Measurements from ENCODE around the gene SCFD2.

The SCFD2 gene

GRCh38 chr4:53021754-53022512, 343.9 kb downstream of the SCFD2 start:
- Histone ChIP-seq H3K36me3 (no peaks in the 10 kb centered on the region), H3K27me3 (no peaks in the 10 kb centered on the region), H3K4me1 (peaks cover 14% of the 10 kb centered on the region), H3K9me3 (0 out of 2 replicates have a peak, but pooled peaks cover 2% of the 10 kb centered on the region), H3K4me3 (ENCODE audit: low read depth, low read length) (no peak overlapping the region)
- DNase-seq = no peak
- TF ChIP-seq, protein P1, sequence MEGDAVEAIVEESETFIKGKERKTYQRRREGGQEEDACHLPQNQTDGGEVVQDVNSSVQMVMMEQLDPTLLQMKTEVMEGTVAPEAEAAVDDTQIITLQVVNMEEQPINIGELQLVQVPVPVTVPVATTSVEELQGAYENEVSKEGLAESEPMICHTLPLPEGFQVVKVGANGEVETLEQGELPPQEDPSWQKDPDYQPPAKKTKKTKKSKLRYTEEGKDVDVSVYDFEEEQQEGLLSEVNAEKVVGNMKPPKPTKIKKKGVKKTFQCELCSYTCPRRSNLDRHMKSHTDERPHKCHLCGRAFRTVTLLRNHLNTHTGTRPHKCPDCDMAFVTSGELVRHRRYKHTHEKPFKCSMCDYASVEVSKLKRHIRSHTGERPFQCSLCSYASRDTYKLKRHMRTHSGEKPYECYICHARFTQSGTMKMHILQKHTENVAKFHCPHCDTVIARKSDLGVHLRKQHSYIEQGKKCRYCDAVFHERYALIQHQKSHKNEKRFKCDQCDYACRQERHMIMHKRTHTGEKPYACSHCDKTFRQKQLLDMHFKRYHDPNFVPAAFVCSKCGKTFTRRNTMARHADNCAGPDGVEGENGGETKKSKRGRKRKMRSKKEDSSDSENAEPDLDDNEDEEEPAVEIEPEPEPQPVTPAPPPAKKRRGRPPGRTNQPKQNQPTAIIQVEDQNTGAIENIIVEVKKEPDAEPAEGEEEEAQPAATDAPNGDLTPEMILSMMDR (IDR thresholded peaks at IDR 0.05; ENCODE audit: low read depth, low read length) = no peak

DNA sequence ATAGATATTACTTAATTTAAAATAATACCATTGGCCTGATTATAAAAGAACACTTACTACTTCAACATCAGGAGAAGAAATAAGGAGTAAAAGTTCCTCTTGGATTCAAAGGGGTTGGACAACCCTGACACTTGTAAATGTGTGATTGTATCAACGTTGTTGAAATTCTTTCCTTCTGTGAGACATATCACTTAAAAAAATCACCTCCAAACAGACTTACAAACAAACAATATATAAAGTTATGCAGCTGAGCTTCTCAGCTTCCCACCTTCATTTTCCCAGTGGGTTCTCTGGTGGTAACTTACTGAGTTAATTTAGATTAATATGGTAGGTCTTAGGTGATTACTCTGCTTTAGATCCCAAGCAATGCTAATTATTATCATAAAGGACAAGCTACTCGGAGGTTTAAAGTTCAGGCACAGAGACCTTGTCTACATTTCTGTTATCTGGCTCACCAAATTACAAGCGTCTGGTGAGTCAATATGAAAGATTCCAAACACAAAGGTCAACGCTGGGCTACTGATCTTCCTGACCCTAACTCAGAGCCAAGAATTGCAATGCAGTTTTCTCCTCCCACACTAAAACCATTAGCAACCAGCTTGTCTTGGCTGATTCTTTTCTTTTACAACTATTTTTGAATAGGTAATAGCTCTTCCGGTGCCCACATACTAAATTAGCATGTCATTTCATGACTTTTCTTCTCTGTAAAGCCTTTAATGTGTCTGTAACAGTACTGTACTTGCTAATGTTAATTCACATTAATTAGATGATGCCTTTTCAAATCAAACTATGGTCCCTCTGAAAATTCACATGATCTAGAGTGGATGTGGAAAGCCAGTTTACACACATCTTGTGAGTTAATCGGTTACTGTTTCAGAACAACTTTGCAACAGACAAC, 346.1 kb downstream of the SCFD2 start:
- TF ChIP-seq, protein P1 (IDR thresholded peaks at IDR 0.05; ENCODE audit: low read depth, low read length) = no peak
- Histone ChIP-seq H3K4me3 (ENCODE audit: low read depth, low read length) (no peak overlapping the region), H3K36me3 (no peaks in the 10 kb centered on the region), H3K27me3 (no peaks in the 10 kb centered on the region), H3K9me3 (no peaks in the 10 kb centered on the region), H3K4me1 (peaks cover under 1% of the 10 kb centered on the region)
- no peak for DNase-seq

DNA sequence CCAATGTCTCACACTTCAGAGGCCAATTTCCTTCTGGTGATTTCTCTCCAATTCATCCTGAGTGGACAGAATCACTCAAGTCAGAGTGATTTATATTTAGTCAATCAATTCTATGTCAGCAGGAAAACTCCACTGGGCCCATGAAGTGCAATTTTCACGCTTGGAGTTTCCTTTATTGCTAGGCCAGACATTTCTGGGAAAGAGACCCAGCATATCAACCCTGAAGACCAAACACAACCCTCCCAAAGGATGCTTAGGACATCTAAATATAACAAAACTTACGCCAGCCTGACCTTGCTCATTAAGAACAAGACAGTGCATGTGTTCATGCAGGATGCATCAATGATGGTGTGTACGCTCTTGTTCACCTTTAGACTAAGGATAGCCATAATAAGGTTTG, 347.4 kb downstream of the SCFD2 start:
- TF ChIP-seq, protein P1 (IDR thresholded peaks at IDR 0.05; ENCODE audit: low read depth, low read length) = no peak
- H3K4me3 ChIP-seq (ENCODE audit: low read depth, low read length) = no peak overlapping the region
- H3K4me1 ChIP-seq = peaks cover 6% of the 10 kb centered on the region
- no peaks in the 10 kb centered on the region for H3K27me3 ChIP-seq
- no peaks in the 10 kb centered on the region for H3K9me3 ChIP-seq
- DNase-seq = no peak
- no peaks in the 10 kb centered on the region for H3K36me3 ChIP-seq

- DNase-seq = no peak
- Histone ChIP-seq H3K27me3 (no peaks in the 10 kb centered on the region), H3K4me1 (peaks cover 12% of the 10 kb centered on the region), H3K4me3 (ENCODE audit: low read depth, low read length) (no peak overlapping the region), H3K36me3 (no peaks in the 10 kb centered on the region), H3K9me3 (no peaks in the 10 kb centered on the region)
- TF ChIP-seq, protein P1 (IDR thresholded peaks at IDR 0.05; ENCODE audit: low read depth, low read length) = no peak
Observed at GRCh38 chr4:53016099-53016820, 349.6 kb downstream of the SCFD2 start.

DNA sequence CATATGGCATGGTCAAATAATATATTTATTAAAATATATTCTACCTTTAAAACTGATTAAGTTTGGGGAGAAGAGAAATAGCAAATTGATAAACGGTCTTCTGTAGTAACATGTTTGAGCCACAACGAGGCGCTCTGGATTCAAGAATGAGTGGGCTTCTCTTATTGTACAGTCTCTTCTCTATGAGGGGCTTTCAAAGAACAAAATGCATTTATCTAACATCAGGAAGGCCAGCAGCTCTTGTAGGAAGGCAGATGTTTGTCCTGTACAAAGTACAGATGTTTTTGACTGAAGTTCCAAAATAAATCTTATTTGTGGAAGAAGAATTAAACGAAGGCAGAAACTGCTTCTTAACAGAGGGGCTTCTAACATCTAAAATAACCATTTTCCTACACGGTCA, 350.2 kb downstream of the SCFD2 start:
- no peaks in the 10 kb centered on the region for H3K36me3 ChIP-seq
- no peak overlapping the region for H3K4me3 ChIP-seq (ENCODE audit: low read depth, low read length)
- no peaks in the 10 kb centered on the region for H3K27me3 ChIP-seq
- peaks cover 12% of the 10 kb centered on the region for H3K4me1 ChIP-seq
- H3K9me3 ChIP-seq = no peaks in the 10 kb centered on the region
- TF ChIP-seq, protein P1 (IDR thresholded peaks at IDR 0.05; ENCODE audit: low read depth, low read length) = peak; percentile 91
- DNase-seq = peak; percentile 58
